A549 (cell line): ENCODE results near the gene RTKN2. TPM values are rescaled to one million over a fixed set of nuclear protein-coding genes. Genes with fewer than 3 reads are reported as not detected.

Experiments
- ATAC-seq, 2 experiments: fragments of 200-7000 bp in 1 of 2; fragments of >200 bp in 1 of 2; cut with Nextera tagmentation in 1 of 2; cut with Tn5 transposase in 1 of 2; 3 replicates each; pipeline versions ENCODE4 v1.8.0 to v1.9.1; 2018 to 2020; ENCODE audit warnings: mild to moderate bottlenecking in 1 of 2, moderate library complexity in 1 of 2
- CTCF ChIA-PET: fragments of 300-600 bp; sonication (Branson Sonifier 250); formaldehyde crosslinking; extraction: SDS; loops from one replicate; lab custom pipeline; 2021; ENCODE audit warnings: antibody characterized with exemption, inconsistent platforms; lab: Yijun Ruan, JAX
- POLR2A ChIA-PET: fragments of 350-600 bp; formaldehyde crosslinking; extraction: SDS; loops from one replicate; lab custom pipeline; 2021; ENCODE audit warnings: antibody characterized with exemption, inconsistent platforms; lab: Yijun Ruan, JAX
- DNase-seq, 2 experiments: peaks; one replicate each; pipeline versions ENCODE4 v3.0.0 to v3.0.0-alpha.2; 2011 to 2016; ENCODE audit warnings: low read depth in 1 of 2, low spot score in 1 of 2
- FAIRE-seq: peaks from 2 replicates; lab custom pipeline; 2011; peaks lifted over from hg19 to GRCh38; lab: Jason Lieb, UNC
- H3K27ac ChIP-seq, 2 experiments: fragments of >200 bp; sonication (Bioruptor Twin); formaldehyde crosslinking; 3 replicates each; pipeline ENCODE4 v1.5.1; 2016 to 2017
- H3K4me1 ChIP-seq: fragments of >200 bp; sonication (Bioruptor Twin); formaldehyde crosslinking; 3 replicates; pipeline ENCODE4 v1.6.1; 2016
- H3K4me2 ChIP-seq: fragments of >200 bp; sonication (Bioruptor Twin); formaldehyde crosslinking; 3 replicates; pipeline ENCODE4 v1.6.1; 2016
- H3K4me3 ChIP-seq: fragments of >200 bp; sonication (Bioruptor Twin); formaldehyde crosslinking; 3 replicates; pipeline ENCODE4 v1.5.1; 2016
- H3K9me3 ChIP-seq: fragments of >200 bp; sonication (Bioruptor Twin); formaldehyde crosslinking; 3 replicates; pipeline ENCODE4 v1.6.1; 2016
- CHD2 ChIP-seq: fragments of 150-350 bp; IDR thresholded peaks from 2 replicates; pipeline ENCODE4 v1.6.1; 2014; ENCODE audit warnings: low read length; ENCODE audit not compliant: partially characterized antibody
- EHF ChIP-seq: fragments of 250-450 bp; sonication (Bioruptor Pico); IDR thresholded peaks from 2 replicates; pipeline ENCODE4 v1.5.0; 2020; ENCODE audit warnings: mild to moderate bottlenecking
- EHMT2 ChIP-seq: fragments of 200-600 bp; sonication (generic); IDR thresholded peaks from 2 replicates; pipeline ENCODE4 v1.6.1; 2016; ENCODE audit warnings: antibody characterized with exemption, low read depth, mild to moderate bottlenecking, moderate library complexity
- EP300 ChIP-seq, 2 experiments: fragments of >200 bp; sonication (Bioruptor Twin); formaldehyde crosslinking; IDR thresholded peaks; 2 replicates in 1 of 2; 3 replicates in 1 of 2; pipeline ENCODE4 v1.6.1; 2016 to 2017
- FOXS1 ChIP-seq: fragments of 250-450 bp; sonication (Bioruptor Pico); IDR thresholded peaks from 2 replicates; pipeline ENCODE4 v1.5.0; 2020; ENCODE audit warnings: mild to moderate bottlenecking, moderate library complexity
- GATA3 ChIP-seq: IDR thresholded peaks from 2 replicates; pipeline ENCODE4 v1.6.1; 2012; ENCODE audit warnings: borderline replicate concordance
- HOXB13 ChIP-seq: fragments of 250-450 bp; sonication (Bioruptor Pico); IDR thresholded peaks from 2 replicates; pipeline ENCODE4 v1.5.0; 2020; ENCODE audit warnings: low read depth, mild to moderate bottlenecking, moderate library complexity
- KDM1A ChIP-seq: fragments of 200-600 bp; sonication (generic); IDR thresholded peaks from 2 replicates; pipeline ENCODE4 v1.6.1; 2016; ENCODE audit warnings: low read depth, mild to moderate bottlenecking
- MAX ChIP-seq: IDR thresholded peaks from 2 replicates; pipeline ENCODE4 v1.6.1; 2012
- MAZ ChIP-seq: fragments of 150-350 bp; IDR thresholded peaks from 2 replicates; pipeline ENCODE4 v1.6.1; 2014; ENCODE audit warnings: antibody characterized with exemption, low read depth, low read length, borderline replicate concordance
- MYC ChIP-seq: IDR thresholded peaks from 2 replicates; pipeline ENCODE4 v1.6.1; 2012; ENCODE audit warnings: mild to moderate bottlenecking, inconsistent platforms, low read length, improper control_type of control experiment, borderline replicate concordance
- NPAS2 ChIP-seq: fragments of 250-450 bp; sonication (Bioruptor Pico); IDR thresholded peaks from 2 replicates; pipeline ENCODE4 v1.8.0; 2022; ENCODE audit warnings: mild to moderate bottlenecking, moderate library complexity, borderline replicate concordance
- NR3C1 ChIP-seq: fragments of >200 bp; sonication (Bioruptor Twin); formaldehyde crosslinking; IDR thresholded peaks from 3 replicates; pipeline ENCODE4 v1.6.1; 2017
- PHF8 ChIP-seq: fragments of 200-600 bp; sonication (generic); IDR thresholded peaks from 2 replicates; pipeline ENCODE4 v1.6.1; 2016; ENCODE audit warnings: low read depth, mild to moderate bottlenecking, antibody characterized with exemption, moderate library complexity, borderline replicate concordance
- POLR2AphosphoS2 ChIP-seq: conservative IDR thresholded peaks from 2 replicates; pipeline ENCODE4 v1.6.1; 2012; ENCODE audit warnings: low read length, improper control_type of control experiment, inconsistent platforms
- RAD21 ChIP-seq, 2 experiments: fragments of >200 bp in 1 of 2; sonication (Bioruptor Twin) in 1 of 2; formaldehyde crosslinking in 1 of 2; IDR thresholded peaks in 1 of 2; conservative IDR thresholded peaks in 1 of 2; 2 replicates in 1 of 2; 3 replicates in 1 of 2; pipeline ENCODE4 v1.6.1; 2012 to 2018; ENCODE audit warnings: inconsistent platforms in 1 of 2
- RARB ChIP-seq: fragments of 250-450 bp; sonication (Bioruptor Pico); IDR thresholded peaks from 2 replicates; pipeline ENCODE4 v1.8.0; 2021; ENCODE audit warnings: mild to moderate bottlenecking, moderate library complexity
- RCOR1 ChIP-seq: fragments of 150-350 bp; IDR thresholded peaks from 2 replicates; pipeline ENCODE4 v1.6.1; 2014; ENCODE audit warnings: antibody characterized with exemption, low read length, low read depth
- RFX5 ChIP-seq: fragments of 450-650 bp; IDR thresholded peaks from 2 replicates; pipeline ENCODE4 v1.7.1; 2014; ENCODE audit warnings: antibody characterized with exemption, mild to moderate bottlenecking, moderate library complexity
- TFCP2L1 ChIP-seq: fragments of 250-450 bp; sonication (Bioruptor Pico); IDR thresholded peaks from 2 replicates; pipeline ENCODE4 v1.5.0; 2021; ENCODE audit warnings: mild to moderate bottlenecking
- USF2 ChIP-seq: fragments of 450-650 bp; IDR thresholded peaks from 2 replicates; pipeline ENCODE4 v1.6.1; 2014; ENCODE audit warnings: antibody characterized with exemption
- ZFP36 ChIP-seq: fragments of 450-650 bp; IDR thresholded peaks from 2 replicates; pipeline ENCODE4 v1.6.1; 2014; ENCODE audit warnings: borderline replicate concordance; ENCODE audit not compliant: partially characterized antibody
- WGBS: methylation state at CpG from one replicate; pipeline ENCODE4 v1.1.6; 2017; ENCODE audit errors: missing lambda C conversion rate; 5-methylcytosine and 5-hydroxymethylcytosine counted together
- polyA plus RNA-seq, 4 experiments: library from polyadenylated mRNA; depleted of rRNA in 3 of 4; stranded (reverse); fragments of >200 nt; fragmentation: RNase III in 1 of 4; extraction: RNeasy Plus Mini Kit Qiagen cat#74134 plus additional on column Dnase treatment in 1 of 4; gene quantifications; 2 replicates in 3 of 4; 3 replicates in 1 of 4; pipeline ENCODE4 v1.2.3, GENCODE V29; 2011 to 2017
- TF ChIP-seq, protein P1 (sequence below): fragments of 250-450 bp; sonication (Bioruptor Pico); IDR thresholded peaks from 2 replicates; pipeline ENCODE4 v1.5.0; 2021; ENCODE audit warnings: mild to moderate bottlenecking, moderate library complexity, borderline replicate concordance
- TF ChIP-seq, protein P2 (sequence below): fragments of 250-450 bp; sonication (Bioruptor Pico); IDR thresholded peaks from 2 replicates; pipeline ENCODE4 v1.5.0; 2020; ENCODE audit warnings: low read depth, mild to moderate bottlenecking, moderate library complexity

RTKN2 gene
- polyA plus RNA-seq, 2 of the 4 experiments (the other 2 are of a cell fraction) = 1.8 to 2.4 TPM

DNA sequence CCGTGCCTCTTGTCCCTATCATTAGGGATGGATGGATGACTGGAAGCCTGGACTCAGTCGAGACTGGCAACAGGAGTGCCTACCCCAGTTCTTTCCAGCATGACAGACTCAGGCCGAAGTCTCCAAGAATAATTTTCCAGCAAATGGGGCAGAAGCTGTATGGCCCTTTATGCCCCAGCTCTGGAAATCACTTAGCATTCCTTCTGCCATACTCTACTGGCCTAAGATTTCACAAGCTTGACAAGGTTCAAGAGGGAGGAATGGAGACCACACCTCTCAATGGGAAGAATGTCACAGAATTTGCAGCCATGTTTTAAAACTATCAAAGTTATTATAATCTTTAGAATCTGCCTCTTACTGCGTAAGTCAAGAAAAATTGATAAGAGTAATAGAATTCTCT is 39.0 kb upstream of the RTKN2 start:
- Histone ChIP-seq H3K27ac (no peak overlapping the region), H3K4me3 (no peak overlapping the region), H3K4me2 (no peak overlapping the region), H3K9me3 (no peaks in the 10 kb centered on the region), H3K4me1 (no peaks in the 10 kb centered on the region)
- ATAC-seq (no peak), DNase-seq (no peak), FAIRE-seq (no peak)
- TF ChIP-seq RARB (CRISPR knock-in tag) (no peak), RFX5 (no peak), USF2 (no peak), FOXS1 (CRISPR knock-in tag) (no peak), EHF (no peak)
- POLR2A ChIA-PET = no interaction called here
- CTCF ChIA-PET = no interaction called here
- WGBS = 34% methylated on average over 4 of the region's 4 CpGs

DNA sequence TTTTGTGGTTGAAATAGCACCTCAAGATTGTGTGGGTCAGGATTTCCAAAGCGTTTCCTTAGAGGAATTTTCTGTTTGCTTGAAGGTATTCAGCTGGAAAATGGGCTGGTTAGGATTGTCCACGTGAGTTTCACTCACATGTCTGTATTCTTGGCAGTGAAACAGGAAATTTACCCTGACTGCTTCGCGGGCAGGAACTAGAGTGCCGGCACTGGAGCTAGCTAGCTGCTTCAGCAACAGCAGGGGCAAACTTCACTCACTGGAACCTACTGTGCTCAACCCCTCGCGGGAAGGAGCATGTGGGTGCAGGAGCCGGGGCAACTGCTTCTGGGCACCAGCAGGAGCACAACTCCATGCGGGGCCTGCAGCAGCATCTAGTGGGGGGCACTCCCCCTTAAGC is 38.0 kb upstream of the RTKN2 start:
- POLR2A ChIA-PET = no interaction called here
- no peaks in the 10 kb centered on the region for H3K4me1 ChIP-seq
- ATAC-seq (no peak), DNase-seq (no peak), FAIRE-seq (no peak)
- no peak overlapping the region for H3K4me2 ChIP-seq
- 63% methylated on average over 9 of the region's 9 CpGs for WGBS
- CTCF ChIA-PET = no interaction called here
- H3K4me3 ChIP-seq = no peak overlapping the region
- H3K27ac ChIP-seq = no peak overlapping the region
- no peaks in the 10 kb centered on the region for H3K9me3 ChIP-seq
- TF ChIP-seq NR3C1 (no peak), EP300 (IDR thresholded peaks at IDR 0.05) (no peak), ZFP36 (no peak), MAX (no peak), KDM1A (no peak), HOXB13 (CRISPR knock-in tag) (no peak), POLR2AphosphoS2 (no peak), EHMT2 (no peak), RCOR1 (no peak), MAZ (no peak), RAD21 (conservative IDR thresholded peaks at IDR 0.05 in 1 of 2, IDR thresholded peaks at IDR 0.05 in 1 of 2) (no peak), GATA3 (no peak), CHD2 (no peak), NPAS2 (CRISPR knock-in tag) (no peak), EHF (no peak), PHF8 (no peak), TFCP2L1 (no peak), MYC (no peak)
- TF ChIP-seq, protein P1, sequence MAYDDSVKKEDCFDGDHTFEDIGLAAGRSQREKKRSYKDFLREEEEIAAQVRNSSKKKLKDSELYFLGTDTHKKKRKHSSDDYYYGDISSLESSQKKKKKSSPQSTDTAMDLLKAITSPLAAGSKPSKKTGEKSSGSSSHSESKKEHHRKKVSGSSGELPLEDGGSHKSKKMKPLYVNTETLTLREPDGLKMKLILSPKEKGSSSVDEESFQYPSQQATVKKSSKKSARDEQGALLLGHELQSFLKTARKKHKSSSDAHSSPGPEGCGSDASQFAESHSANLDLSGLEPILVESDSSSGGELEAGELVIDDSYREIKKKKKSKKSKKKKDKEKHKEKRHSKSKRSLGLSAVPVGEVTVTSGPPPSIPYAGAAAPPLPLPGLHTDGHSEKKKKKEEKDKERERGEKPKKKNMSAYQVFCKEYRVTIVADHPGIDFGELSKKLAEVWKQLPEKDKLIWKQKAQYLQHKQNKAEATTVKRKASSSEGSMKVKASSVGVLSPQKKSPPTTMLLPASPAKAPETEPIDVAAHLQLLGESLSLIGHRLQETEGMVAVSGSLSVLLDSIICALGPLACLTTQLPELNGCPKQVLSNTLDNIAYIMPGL (CRISPR knock-in tag) = no peak
- TF ChIP-seq, protein P2, sequence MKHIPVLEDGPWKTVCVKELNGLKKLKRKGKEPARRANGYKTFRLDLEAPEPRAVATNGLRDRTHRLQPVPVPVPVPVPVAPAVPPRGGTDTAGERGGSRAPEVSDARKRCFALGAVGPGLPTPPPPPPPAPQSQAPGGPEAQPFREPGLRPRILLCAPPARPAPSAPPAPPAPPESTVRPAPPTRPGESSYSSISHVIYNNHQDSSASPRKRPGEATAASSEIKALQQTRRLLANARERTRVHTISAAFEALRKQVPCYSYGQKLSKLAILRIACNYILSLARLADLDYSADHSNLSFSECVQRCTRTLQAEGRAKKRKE (CRISPR knock-in tag) = no peak
